HG03571 (cell line): ENCODE data around the gene RPS27A.
"Not testable (repeated sequence)": the region's sequence is repeated elsewhere in the genome, so short reads cannot be mapped to it uniquely, and the experiment has no call there.

Experiments used
- ATAC-seq: cut with Tn5 transposase; IDR thresholded peaks from one replicate; pipeline ENCODE4 v1.9.1; 2021; ENCODE audit not compliant: unreplicated experiment

Gene RPS27A

GRCh38 chr2:55236992-55237543, 4.6 kb downstream of the RPS27A start:
- no peak for ATAC-seq

DNA sequence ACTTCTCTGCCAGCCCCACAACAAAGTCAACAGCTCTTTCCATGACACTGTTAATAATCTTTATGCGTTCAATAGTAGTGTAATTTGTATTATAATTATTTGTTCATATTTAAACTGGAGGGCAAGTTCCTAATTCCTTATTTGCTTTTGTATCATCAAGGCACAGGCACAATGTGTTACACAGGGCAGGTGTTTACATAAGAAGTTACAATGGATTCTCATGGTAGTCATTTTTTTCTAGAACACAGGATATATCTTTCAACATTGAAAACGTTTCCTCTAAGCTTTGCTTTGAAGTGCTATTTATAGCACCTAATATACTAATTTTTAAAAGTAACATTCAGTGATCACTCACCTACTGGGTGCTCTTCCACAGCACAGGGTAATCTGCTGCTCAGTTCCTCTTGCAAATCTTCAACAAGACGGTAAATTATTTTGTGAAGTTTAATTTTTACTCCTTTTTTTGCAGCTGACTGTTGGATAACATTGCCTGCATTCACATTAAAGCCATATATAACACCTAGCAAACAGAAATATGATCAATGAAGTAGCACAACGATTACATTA, 7.3 kb downstream of the RPS27A start:
- no peak for ATAC-seq

GRCh38 chr2:55241582-55241981, 9.1 kb downstream of the RPS27A start:
- ATAC-seq: not testable (repeated sequence)

DNA sequence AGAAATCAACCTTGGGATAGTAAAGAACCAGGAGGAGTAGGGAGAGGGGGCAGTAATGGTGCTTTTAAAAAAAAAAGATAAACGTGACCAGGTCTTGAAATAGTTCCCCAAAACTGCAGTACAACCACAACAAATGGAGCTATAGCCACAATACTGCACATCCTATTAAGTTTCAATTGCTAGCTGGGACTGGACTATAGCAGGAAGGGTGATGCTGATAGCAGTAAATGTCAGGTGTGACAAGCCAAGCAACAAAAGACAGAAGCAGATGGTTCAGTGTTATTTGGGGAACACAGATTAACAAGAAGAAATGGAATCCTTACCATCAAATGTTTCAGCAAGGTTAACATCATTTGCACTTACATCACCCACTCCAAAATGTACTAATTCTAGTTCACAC, 10.1 kb downstream of the RPS27A start:
- no peak for ATAC-seq

DNA sequence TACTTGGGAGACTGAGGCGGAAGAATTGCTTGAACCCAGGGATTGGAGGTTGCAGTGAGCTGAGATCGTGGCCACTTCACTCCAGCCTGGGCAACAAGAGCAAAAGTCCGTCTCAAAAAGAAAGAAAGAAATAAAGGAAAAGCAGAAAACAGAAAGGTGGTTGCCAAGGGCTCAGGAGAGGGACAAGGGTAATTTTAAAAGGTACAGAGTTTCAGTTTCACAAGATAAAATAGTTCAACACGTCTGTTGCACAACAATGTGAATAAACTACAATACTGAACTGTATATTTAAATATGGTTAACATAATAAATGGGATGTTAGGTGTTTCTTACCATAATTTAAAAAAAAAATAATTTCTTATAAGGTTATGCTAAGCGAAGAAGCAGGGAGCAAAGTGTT, 12.9 kb downstream of the RPS27A start:
- ATAC-seq: no peak

GRCh38 chr2:55247025-55247424, 14.5 kb downstream of the RPS27A start:
- ATAC-seq: no peak

DNA sequence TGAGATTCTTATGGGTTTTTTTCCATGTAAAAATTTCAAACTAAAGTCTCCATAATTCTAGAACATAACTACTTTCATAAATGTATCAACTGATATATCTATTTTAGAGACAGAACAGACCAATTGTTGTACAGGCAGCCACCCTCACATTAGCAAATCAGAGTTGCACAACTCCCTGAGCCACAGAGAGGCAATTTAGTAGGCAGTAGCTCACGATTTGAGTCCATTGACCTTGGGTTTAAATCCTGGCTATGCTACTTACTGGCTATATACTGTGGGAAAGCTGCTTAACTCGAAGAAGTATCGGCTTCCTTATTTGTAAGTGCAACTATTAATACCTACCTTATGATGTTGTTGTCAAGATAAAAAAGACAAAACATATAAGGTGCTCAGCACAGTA, 20.3 kb downstream of the RPS27A start:
- no peak for ATAC-seq

DNA sequence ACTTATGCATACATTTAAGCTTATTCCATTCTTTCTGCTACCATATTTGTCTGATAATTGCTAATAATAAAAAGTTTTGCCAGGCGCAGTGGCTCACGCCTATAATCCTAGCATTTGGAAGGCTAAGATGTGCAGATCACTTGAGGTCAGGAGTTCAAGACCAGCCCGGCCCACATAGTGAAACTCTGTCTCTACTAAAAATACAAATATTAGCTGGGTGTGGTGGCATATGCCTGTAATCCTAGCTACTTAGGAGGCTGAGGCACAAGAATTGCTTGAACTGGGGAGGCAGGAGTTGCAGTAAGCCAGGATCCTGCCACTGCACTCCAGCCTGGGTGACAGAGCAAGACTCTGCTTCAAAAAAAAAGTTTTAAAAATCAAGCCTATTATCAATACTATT, 27.1 kb downstream of the RPS27A start:
- not testable (repeated sequence) for ATAC-seq

DNA sequence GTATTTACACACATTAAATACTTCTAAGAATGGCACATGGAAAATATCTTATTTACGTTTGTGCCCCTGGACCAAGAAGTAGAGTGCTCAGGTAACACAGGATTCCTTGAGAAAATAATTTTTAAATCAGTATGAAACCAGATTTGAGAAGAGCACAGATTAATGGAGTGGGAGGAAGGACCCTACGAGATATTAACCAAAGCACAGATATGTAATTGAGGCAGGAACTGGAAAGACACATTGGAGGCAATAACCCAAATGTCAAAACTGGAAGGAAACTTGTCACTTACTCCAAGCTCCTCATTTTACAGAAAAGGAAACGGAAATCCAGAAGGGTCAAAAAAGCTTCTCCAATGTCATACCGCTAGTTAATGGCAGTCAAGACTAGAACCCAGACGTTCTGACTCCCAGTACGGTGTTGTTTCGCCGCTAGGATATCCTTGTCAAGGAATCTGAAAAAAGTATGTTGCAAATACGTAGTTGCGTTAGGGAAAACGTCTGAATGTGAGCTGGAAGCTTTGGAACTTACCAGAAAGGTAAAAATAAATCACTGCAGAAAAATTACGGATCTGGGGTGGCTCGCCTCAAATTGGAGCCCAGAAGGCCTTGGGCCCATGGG, 35.9 kb downstream of the RPS27A start:
- no peak for ATAC-seq

- peak; percentile 96 for ATAC-seq
These were observed 36.6 kb downstream of the RPS27A start, which contains the start of gene MTIF2 for GRCh38 chr2:55268907-55269644. TSS of gene MTIF2 (minus strand) at chr2:55269231. CDS start at chr2:55263858, 5,373 bp downstream.

- no peak for ATAC-seq
These were observed 37.1 kb downstream of the RPS27A start for GRCh38 chr2:55269645-55269990.

DNA sequence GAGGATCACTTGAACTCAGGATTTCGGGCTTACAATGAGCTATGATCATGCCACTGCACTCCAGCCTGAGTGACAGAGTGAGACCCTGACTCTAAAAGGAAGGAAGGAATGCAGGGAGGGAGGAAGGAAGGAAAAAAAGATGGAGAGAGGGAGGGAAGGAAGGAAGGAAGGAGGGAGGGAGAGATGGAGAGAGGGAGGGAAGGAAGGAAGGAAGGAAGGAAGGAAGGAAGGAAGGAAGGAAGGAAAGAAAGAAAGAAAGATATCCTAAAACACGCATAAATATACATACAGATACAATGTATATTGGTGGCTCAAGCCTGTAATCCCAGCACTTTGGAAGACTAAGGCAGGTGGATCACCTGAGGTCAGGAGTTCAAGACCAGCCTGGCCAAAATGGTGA, 41.9 kb downstream of the RPS27A start:
- ATAC-seq: not testable (repeated sequence)

DNA sequence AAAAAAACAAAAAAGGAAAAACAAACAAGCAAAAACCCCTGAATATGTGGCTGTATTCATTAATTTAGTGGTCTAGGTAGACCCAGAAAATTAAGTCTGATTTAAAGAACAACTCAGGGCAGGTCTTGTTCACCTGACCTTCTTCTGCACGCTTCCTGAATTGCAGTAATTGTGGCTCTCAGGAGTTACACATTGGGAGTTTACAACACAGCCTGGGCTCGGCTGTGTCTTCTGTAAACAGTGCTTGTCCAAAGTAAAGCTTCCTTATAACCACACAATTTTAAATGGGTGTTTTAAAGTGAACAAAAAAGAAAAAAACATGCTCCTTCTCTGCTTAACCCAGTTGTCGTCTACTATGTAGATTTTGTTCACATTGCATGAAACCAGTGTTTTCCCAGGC, 44.8 kb downstream of the RPS27A start:
- ATAC-seq: no peak

DNA sequence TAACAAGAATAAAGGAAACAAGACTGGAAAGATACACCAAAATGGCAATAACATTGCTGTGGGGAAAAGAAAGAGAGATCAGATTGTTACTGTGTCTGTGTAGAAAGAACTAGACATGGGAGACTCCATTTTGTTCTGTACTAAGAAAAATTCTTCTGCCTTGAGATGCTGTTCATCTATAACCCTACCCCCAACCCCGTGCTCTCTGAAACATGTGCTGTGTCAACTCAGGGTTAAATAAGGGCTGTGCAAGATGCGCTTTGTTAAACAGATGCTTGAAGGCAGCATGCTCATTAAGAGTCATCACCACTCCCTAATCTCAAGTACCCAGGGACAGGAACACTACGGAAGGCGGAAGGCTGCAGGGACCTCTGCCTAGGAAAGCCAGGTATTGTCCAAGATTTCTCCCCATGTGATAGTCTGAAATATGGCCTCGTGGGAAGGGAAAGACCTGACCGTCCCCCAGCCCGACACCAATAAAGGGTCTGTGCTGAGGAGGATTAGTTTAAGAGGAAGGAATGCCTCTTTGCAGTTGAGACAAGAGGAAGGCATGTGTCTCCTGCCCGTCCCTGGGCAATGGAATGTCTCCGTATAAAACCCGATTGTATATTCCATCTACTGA, 46.8 kb downstream of the RPS27A start:
- ATAC-seq: not testable (repeated sequence)

DNA sequence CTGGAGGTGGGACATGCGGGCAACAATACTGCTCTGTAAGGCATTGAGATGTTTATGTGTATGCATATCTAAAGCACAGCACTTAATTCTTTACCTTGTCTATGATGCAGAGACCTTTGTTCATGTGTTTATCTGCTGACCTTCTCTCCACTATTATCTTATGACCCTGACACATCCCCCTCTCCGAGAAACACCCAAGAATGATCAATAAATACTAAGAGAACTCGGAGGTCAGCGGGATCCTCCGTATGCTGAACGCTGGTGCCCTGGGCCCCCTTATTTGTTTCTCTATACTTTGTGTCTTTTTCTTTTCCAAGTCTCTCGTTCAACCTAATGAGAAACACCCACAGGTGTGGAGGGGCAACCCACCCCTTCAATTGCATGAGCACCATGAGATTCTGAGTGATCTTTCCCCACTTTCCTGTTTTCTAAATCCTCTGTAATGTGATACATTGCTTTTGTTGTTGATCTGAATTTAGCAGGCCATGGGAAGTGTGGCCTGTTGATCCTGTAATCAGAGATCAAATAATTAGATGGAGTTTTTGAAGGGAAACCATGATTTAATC, 47.5 kb downstream of the RPS27A start:
- ATAC-seq: not testable (repeated sequence)

GRCh38 chr2:55280851-55281546, 48.5 kb downstream of the RPS27A start:
- ATAC-seq: not testable (repeated sequence)

- peak; percentile 97 for ATAC-seq
These were observed 49.8 kb downstream of the RPS27A start for GRCh38 chr2:55282110-55282917.

DNA sequence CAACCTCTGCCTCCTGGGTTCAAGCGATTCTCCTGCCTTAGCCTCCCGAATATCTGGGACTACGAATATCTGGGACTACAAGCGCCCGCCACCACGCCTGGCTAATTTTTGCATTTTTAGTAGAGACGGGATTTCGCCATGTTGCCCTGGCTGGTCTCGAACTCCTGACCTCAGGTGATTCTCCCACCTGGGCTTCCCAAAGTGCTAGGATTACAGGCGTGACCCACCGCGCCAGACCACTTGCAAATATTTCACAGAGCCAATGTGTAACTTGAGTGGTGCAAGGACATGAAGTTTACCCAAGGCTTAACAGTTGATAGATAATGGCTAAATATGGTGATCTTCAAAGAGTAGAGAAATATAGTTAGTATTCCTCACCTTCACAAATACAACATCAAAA, 50.6 kb downstream of the RPS27A start:
- ATAC-seq: no peak
